EL (cell line): ENCODE data around the gene C6orf141.

Experiments
- DNase-seq: peaks from one replicate; pipeline ENCODE4 v3.0.0-alpha.2; 2016

C6orf141 gene

DNA sequence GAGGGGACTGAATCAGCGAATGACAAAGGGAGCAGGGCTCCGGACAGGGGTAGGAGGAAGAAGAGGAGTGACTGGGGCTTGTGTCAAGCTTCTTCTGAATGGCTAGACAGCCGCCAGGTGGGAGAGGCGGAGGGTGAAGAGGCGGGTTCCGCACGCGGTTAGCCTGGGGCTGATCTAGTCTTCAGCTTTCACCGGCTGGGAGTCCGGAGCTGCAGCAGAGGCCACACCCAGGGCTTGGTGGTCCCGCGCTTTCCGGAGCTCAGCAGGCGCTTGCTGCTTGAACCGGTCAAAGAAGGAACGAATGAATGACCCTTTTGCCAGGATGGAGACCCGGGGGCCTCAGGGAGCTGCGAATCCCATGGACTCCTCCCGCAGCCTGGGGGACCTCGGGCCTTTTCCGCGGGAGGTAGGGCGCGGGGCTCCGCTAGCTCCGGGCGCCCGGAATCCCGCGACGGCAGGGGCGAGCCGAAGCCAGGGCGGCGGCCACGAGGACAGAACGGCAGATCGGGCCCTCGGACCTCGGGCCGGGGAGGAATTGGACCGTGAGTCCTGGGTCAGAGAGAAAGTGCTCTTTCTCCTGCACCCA, at the start of gene C6orf141:
TSS of gene C6orf141 (plus strand) at position 177 of the 586 bp plus-strand sequence. CDS start at position 302, 125 bp downstream.
- peak; percentile 46 for DNase-seq

DNA sequence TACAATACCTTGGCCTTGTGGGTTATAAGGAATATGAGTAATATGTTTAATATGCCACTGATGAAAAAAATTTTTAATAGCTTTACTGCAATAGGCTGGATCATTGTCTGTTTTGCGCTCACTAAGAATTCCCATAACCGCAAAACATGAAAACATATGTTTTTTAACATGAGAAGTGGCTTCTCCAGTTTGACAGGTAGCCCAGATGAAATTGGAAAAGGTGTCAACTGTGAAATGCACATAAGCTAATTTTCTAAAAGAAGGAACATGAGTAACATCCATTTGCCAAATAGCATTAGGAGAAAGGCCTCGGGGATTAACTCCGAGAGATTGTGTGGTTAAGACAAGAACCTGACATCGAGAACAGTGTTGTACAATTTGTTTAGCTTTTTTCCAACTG, 45.8 kb upstream of the C6orf141 start:
- no peak for DNase-seq

DNA sequence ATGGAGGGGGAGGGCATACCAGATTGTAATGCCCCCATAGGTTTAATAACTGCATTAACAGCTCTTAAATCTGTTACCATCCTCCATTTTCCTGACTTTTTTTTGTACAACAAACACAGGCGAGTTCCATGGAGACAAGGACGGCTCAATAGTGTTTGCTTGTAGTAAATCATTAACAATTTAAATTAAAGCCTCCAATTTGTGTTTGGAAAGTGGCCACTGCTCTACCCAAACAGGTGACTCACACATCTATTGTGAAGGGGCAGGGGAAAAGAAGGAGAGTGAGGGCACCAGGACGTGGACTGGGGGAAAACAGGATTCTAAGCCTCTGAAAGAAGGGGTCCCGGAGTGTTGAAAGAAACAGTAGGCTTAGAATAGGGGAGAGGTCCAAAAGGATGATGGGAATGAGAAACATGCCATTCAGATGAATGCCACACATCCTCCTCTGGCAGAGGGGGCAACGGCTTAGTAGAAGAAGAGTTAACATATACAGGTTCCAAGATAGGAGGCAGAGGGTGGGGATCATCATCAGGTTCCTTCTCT, 43.8 kb upstream of the C6orf141 start:
- DNase-seq = no peak

DNA sequence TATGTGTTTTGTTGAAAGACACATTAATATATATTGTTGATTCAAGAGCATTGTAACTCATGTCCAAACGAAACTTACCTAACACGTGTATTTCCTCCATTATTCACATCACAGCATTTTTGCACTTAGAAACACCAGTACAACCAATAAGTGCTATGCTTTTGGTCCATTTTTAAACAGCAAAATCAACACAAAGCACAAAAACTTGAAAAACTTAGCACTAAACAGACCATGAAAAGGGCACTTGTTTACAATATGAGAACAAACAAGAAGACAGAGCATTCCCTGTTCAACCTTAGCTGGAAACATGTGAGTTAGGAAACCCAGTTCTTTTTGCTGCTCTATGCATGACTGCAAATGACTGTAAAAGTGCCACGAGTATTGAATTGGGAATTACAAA, 41.1 kb upstream of the C6orf141 start:
- no peak for DNase-seq

DNA sequence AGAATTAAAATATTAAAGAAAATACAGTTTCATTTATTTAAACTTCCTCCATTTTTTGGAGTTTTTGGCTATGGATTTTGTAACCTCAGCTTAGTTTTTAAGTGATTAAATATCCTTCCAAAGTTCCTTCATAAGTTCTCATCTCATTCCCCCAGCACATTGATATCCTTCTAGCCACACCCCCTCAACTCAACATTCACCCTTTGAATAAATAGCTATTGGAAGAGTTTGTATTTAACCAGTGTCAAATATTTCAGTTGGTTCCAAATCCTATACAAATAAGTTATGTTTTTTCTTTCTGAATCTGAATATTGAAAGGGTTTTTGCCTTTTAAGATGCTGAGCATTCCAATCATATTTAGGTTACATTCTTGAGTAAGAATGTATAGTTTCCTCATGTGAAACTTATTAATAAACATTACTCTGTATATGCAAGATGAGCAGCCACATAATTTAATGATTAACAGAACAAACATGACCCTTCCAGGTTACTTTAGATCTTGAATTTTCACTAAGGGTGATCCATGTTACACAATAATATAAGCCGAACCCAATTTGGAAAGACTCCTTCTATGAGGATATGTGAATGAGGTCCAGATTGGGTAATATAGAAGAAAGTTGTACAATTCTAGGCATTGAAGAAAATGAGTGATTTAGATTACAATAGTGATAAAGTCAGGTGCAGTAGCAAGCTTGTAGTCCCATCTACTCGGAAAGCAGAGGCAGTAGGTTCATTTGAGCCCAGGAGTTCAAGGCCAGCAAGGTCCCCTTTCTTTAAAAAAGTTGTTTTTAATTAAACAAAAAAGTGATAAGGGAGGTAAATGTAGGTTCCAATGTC, 37.1 kb upstream of the C6orf141 start:
- DNase-seq = peak; percentile 51

DNA sequence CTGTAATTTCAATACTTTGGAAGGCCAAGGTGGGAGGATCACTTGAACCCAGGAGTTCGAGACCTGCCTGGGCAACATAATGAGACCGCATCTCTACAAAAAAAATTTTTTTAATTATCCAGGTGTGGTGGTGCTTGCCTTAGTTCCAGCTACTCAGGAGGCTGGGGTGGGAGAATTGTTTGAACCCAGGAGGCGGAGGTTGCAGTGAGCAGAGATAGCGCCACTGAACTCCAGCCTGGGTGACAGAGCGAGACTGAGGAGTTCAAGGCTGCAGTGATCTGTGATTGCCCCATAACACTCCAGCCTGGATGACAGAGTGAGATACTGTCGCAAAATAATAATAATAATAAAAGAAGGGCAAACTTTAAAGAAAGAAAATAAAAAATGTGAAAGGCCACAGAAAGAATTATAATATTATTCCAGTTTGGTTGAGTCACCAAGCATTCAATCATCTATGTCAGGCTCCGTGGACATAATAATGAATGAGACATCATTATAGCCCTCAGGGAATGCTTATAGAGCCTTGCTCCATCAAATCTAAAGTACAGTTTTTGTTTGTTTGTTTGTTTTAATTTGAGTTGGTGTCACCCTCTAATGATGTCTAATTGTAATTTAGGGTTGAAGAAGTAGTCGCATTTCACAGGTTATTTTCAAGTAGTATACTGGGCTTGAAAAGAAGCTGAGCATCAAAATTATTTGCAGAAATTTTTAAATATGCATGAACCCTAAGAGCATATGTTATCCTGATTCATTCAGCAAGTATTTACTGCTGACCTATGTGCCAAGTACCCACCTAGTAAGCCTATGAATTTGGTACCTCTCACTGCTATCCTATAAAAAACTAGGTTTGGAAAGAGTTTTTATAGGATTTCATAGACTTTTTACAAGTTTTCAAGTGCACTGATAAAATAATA, 35.6 kb upstream of the C6orf141 start:
- DNase-seq = peak; percentile 18

DNA sequence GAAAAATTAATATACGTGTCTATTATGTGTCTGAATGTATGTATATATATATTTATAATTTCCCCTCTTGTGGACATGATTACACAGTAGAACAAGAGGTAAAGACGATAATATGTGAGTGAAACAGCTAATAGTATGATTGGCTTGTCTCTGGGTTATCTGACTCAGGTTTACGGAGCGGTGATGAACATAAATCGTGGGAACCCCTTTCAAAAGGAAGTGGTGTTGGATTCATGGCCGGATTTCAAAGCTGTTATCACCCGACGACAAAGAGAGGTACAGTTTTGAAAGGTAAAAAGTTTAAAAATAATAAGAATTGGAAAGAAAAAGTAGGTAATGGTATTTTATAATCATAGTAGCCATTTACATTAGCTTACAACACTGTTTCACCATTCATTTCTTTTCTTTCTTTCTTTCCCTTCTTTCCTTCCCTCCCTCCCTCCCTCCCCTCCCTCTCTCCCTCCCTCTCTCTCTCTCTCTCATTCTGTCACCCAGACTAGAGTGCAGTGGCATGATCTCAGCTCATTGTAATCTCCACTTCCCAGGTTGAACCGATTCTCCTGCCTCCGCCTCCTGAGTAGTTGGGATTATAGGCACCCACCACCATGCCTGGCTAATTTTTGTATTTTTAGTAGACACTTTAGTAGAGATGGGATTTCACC, 34.9 kb upstream of the C6orf141 start:
- DNase-seq = no peak

DNA sequence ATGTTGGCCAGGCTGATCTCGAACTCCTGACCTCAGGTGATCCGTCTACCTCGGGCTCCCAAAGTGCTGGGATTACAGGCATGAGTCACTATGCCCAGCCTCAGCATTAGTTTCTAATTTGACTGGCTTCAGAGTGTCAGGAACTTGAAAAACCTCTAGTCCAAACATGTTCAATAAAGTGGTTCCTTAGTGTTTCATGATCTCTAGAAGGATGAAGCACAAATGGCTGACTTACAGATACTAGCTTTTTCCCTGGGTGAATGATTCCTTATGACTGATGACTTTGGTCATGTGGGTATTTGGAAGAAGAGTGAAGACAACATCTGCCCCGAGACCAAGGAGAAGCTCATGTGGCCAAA, 34.3 kb upstream of the C6orf141 start:
- DNase-seq = no peak

DNA sequence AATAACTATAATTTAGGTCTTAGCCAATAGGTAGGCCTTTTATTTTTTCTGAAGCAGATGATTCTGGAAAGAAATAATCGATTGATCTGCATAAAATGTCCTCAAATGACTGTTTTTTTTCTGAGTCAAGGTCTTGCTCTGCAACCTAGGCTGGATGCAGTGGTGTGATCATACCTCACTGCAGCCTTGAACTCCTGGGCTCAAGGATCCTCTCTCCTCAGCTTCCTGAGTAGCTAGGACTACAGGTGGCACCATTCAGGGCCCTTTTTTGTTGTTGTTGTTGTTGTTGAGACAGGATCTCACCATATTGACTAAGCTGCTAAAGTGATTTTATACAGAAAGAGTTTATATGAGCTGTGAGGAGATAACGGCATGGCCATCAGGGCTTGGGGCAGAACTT, 32.5 kb upstream of the C6orf141 start:
- no peak for DNase-seq

DNA sequence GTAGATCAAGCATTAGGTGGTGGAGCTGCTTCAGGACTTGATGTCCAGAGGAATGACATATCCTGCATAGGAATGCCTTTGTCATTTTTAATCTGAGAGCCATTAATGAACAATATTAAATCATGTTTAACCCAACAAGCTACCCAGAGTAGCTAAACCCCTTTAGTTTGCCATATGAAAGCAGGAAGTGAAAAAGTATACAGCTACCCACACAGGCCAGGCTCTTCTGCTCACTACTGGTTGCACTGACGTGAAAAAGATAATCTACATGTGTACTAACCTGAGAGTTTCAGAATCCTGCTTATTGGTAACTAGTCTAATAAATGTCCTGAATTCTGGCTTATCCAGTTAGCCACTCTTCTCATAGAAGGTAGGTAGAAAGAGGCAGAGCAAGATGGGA, 30.8 kb upstream of the C6orf141 start:
- DNase-seq = no peak

DNA sequence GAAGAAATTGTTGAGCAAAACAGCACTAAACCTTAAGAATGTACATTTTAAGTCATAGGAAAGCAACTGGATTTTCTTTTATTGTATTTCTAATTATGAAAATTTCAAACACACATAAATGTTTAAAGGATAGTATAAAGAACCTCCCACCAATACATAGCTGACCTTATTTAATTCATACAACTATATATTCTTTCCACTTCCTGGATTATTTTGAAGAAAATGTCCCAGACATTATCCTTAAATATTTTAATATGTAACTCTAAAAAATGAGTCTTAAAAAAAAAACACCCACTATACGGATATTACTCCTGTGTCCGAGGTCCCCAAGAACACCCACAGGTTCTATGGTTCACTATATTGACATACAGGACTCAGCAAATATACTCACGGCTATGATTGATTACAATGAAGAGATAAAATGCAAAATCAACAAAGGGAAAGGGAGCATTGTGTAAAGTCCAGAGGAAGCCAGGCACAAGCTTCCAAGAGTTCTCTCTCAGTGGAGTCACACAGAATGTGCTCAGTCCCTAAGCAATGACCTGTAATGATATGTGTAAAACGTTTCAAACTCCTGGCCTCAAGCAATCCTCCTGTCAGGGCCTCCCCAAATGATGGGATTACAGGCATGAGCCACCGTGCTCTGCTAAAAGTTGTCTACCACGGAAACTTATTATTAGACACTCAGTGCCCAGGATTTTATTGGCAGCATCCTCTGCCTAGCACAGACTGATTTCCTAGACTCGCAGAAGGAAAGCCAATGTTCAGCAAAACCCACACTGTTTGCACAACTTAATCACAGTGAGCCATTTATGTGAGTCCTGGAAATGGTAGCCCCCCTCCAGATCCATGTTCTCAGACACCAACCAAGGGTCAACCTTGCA, 27.5 kb upstream of the C6orf141 start:
- no peak for DNase-seq

DNA sequence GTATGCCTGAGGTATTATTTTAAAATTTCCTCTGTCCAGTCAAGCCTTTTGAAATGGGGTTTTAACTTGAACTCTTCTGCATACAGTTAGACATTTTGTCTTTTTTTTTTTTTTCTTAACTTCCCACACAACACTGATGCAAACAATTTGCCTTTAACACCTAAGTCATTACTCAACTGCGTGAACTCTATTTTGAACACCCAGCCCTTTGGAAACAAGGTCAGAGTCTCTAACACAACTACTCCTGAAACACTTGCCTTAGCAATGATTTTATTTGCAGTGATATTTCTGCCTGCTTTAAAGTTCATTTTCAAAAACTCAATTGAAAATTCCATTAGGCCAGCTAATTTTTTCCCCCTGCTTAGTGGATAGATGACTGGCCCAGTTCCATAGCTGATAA, 26.6 kb upstream of the C6orf141 start:
- no peak for DNase-seq

DNA sequence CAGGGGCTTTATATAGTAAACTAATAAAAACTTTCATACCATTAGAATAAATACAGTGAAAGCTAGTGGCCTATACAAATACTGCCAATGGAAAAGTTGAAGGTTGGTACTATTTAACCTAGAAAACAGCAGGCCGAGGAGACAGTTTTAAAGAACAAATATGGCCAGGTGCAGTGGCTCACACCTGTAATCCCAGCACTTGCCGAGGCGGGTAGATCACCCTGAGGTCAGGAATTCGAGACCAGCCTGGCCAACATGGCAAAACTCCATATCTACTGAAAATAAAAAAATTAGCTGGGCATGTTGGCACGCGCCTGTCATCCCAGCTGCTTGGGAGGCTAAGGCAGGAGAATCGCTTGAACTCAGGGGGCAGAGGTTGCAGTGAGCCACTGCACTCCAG, 25.9 kb upstream of the C6orf141 start:
- DNase-seq = no peak

DNA sequence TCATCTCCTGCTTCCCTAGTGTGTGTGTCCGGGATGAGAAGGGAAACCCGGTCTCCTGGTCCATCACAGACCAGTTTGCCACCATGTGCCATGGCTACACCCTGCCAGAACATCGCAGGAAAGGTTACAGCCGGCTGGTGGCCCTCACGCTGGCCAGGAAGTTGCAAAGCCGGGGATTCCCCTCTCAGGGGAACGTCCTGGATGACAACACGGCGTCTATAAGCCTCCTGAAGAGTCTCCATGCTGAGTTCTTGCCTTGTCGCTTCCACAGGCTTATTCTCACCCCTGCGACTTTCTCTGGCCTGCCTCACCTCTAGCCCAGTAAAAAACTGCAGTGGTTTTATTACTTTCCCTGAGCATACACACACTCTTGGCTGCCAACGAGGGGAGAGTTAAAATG, 23.9 kb upstream of the C6orf141 start:
- no peak for DNase-seq

DNA sequence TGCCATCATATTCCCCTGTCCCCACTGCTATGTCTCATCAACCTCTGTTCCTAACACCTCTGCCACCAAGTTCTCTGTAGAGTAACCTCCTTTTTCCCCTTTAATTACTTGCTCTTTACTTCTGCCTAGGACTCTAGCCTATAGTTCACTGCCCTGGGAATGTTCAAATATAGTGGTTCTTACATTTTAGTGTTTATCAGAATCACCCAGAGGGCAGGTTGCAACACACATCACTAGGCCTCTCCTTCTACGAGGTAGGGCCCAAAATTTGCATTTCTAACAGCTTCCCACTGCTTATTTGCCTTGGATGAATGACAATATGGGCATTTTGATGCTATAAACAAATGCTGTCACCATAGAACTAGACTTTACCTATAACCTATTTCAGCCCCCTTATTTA, 23.1 kb upstream of the C6orf141 start:
- DNase-seq = no peak

DNA sequence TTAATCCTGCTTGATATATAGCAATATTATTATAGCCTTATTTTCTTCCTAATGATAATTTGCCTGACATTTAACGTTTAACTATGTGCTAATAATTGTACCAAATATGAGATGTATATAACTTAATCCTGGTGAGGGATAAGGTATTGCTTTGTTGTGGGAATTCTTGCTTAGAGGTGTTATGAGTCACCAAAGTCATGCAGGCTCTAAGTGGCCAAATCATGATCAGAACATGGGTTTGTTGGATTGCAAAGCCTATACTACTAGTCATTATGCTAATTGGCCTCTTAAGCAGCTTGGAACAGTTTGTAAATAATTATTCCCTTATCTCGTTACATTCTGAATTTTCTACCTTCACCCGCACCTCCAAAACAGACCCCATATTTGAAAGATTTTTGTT, 21.9 kb upstream of the C6orf141 start:
- no peak for DNase-seq

DNA sequence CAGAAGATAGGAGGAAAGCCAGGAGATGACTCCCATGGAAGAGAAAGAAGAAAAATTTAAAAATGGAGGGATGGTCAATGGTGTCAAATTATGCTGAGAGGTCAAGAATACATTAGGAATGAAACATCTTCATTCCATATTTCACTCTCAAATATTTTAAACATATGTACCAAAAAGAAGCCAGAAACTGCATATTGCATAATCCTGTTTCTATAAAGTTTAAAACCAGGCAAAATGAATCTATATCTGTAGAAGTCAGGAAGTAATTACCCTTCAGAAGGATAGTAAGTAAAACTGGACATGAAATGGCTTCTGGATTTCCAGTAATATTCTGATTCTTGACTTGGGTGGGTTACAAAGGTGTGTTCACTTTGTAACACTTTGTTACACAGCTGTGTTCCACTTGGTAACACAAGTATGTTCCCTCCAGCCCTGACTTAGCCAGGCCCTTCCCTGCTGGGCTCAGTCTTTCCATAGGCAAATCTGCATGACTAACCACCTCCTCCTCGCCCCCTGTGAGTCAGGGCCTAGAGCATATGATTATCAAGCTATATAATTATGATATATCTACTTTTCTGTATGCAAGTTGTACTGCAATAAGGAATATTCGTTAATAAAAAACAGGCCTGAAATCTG, 20.2 kb upstream of the C6orf141 start:
- DNase-seq = no peak

DNA sequence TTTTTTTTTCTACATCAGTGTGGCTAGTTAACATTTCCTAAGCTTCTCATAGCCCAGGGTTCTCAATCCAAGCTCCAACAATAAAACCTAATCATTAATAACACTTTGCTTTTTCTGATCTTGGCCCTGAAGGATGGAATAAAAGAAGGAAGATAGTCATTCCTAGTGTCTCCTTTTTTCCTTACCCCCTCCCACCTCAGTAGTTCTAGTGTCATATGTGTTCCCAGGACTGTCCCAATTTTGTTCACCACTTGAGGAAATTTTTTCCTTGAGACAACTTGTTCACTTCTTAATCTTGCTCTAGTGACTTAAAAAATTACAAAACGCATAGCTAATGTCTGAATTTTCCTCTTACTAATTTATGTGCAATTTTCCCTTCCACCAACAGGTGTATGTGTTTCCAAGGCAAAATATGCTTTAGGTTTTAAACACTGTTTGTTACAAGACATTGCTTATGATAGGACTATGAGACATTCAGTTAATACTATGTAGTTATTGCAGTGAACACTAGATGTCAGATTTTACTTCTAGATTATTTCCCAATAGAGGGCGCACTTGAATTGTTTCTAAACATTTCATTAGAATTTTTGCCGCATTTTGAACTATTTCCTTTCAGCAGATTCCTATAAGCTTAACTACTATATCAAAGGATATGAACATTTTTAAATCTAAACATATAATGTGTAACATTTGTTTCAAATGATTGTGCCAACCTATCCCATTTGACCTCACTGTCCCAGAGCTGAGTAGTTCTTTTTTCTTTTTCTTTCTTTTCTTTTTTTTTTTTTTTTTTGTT, 18.5 kb upstream of the C6orf141 start:
- peak; percentile 67 for DNase-seq

DNA sequence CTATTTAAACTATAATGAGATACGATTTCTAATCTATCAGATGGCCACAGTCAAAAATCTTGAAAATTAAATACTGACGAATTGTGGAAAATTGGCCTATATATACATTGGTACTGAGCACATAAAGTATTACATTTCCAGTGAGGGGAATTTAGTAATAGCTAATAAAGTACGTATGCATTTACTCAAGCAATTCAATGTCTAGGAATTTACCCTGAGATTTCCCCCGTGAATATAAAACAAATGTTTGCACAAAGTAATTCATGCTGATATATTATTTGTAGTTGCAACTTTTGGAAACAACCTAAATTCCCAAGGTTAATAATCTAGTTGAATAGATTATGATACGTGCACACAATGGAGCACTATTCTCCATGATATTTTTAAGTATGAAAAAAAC, 14.7 kb upstream of the C6orf141 start:
- no peak for DNase-seq

DNA sequence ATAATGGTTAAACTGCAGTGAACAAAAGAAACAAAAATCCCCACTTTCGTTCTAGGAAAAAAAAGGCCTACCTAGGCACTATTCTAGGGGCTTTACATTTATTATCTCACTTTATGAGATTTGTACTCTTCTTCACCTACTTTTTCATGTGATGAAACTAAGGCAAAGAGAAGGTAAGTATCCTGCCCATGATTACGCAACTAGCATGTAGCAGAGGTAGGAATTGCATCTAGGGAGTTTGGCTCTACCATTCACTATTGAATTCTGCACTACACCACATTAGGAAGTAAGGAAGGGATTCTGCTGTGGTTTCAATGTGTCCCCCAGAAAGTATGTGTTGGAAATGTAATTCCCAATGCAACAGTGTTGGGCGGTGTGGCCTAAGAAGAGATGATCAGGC, 11.4 kb upstream of the C6orf141 start:
- DNase-seq = no peak
